Gastroesophageal sphincter (tissue), 4 donors: ENCODE measurements around the gene ZNF219. TPM values are rescaled to one million over a fixed set of nuclear protein-coding genes. Genes with fewer than 3 reads are reported as not detected.

Experiments used
- ATAC-seq: fragments of 150-250 bp; one replicate; pipeline ENCODE4 v1.9.1; 2016; ENCODE audit warnings: mild to moderate bottlenecking, moderate library complexity
- H3K27ac ChIP-seq, 4 donors: fragments of 200-600 bp; sonication (generic) in 3 of 4; 1 replicate in 3 of 4; 2 replicates in 1 of 4; pipeline ENCODE4 v1.5.1; 2016 to 2019
- H3K27me3 ChIP-seq: fragments of 200-600 bp; sonication (generic); one replicate; pipeline ENCODE4 v1.5.1; 2019
- H3K36me3 ChIP-seq, 2 donors: fragments of 200-600 bp; sonication (generic); one replicate each; pipeline ENCODE4 v1.5.1; 2019; ENCODE audit warnings: control low read depth in 1 of 2
- H3K4me1 ChIP-seq, 3 donors: fragments of 200-600 bp; sonication (generic); 1 replicate in 2 of 3; 2 replicates in 1 of 3; pipeline ENCODE4 v1.5.1; 2016 to 2019; ENCODE audit warnings: control low read depth in 2 of 3
- H3K4me3 ChIP-seq, 2 donors: fragments of 200-600 bp; sonication (generic); one replicate each; pipeline ENCODE4 v1.5.1; 2019; ENCODE audit warnings: mild to moderate bottlenecking in 1 of 2, moderate library complexity in 1 of 2
- H3K9me3 ChIP-seq, 3 donors: fragments of 200-600 bp; sonication (generic); one replicate each; pipeline ENCODE4 v1.5.1; 2017 to 2019; ENCODE audit warnings: control low read depth in 2 of 3
- CTCF ChIP-seq, 4 experiments: fragments of 200-600 bp in 2 of 4; fragments of 450-650 bp in 2 of 4; sonication (generic) in 1 of 4; IDR thresholded peaks; one replicate each; pipeline ENCODE4 v1.5.1; 2017 to 2019; ENCODE audit warnings: antibody characterized with exemption in 4 of 4, mild to moderate bottlenecking in 2 of 4, moderate library complexity in 2 of 4
- EP300 ChIP-seq: sonication (generic); formaldehyde crosslinking; IDR thresholded peaks from one replicate; pipeline ENCODE4 v1.6.1; 2017; ENCODE audit warnings: antibody characterized with exemption, mild to moderate bottlenecking
- POLR2A ChIP-seq, 2 donors: fragments of 450-650 bp; IDR thresholded peaks; one replicate each; pipeline ENCODE4 v1.6.1; 2017; ENCODE audit warnings: antibody characterized with exemption in 2 of 2, mild to moderate bottlenecking in 2 of 2, moderate library complexity in 1 of 2
- POLR2AphosphoS5 ChIP-seq: sonication (generic); formaldehyde crosslinking; IDR thresholded peaks from one replicate; pipeline ENCODE4 v1.6.1; 2017; ENCODE audit warnings: antibody characterized with exemption
- WGBS, 2 donors: methylation state at CpG; one replicate each; pipeline ENCODE4 v1.1.5; 2018; ENCODE audit warnings: low coverage in 1 of 2; 5-methylcytosine and 5-hydroxymethylcytosine counted together
- total RNA-seq, 4 donors: library from RNA; depleted of rRNA; stranded (reverse); fragments of >200 nt; gene quantifications; one replicate each; pipeline ENCODE4 v1.1.0, GENCODE V29; 2016

ZNF219 gene
- total RNA-seq, 4 donors from 2014 or later: 42.5 to 112 (median 77.4) TPM

GRCh38 chr14:21093769-21094681 lies 4.4 kb downstream of the ZNF219 start:
- Histone ChIP-seq H3K4me1 (peaks cover 0 to 66% (median 17%) of the 10 kb centered on the region in 3 donors), H3K27ac (peak overlapping the region in 3 of 4 donors; percentile 1 to 32 (median 10)), H3K27me3 (no peaks in the 10 kb centered on the region), H3K9me3 (no peaks in the 10 kb centered on the region), H3K4me3 (no peak overlapping the region), H3K36me3 (peaks cover 0 to 43% of the 10 kb centered on the region in 2 donors)
- no peak for ATAC-seq
- WGBS, 2 donors: 34 to 36% methylated on average over 3 to 5 of the region's 7 CpGs
- TF ChIP-seq CTCF (IDR thresholded peaks at IDR 0.05) (peak in 1 of 4 experiments; percentile 10), EP300 (no peak), POLR2A (IDR thresholded peaks at IDR 0.05) (no peak), POLR2AphosphoS5 (no peak)

- WGBS, 2 donors: 50% methylated on average over 3 to 4 of the region's 36 CpGs
- no peak for ATAC-seq
- Histone ChIP-seq H3K4me3 (no peak overlapping the region), H3K27ac (peak overlapping the region in 1 of 4 donors; percentile 59), H3K9me3 (no peaks in the 10 kb centered on the region), H3K4me1 (peaks cover 0 to 64% (median 17%) of the 10 kb centered on the region in 3 donors), H3K27me3 (no peaks in the 10 kb centered on the region), H3K36me3 (peaks cover 0 to 53% of the 10 kb centered on the region in 2 donors)
- TF ChIP-seq CTCF (IDR thresholded peaks at IDR 0.05) (no peak), POLR2AphosphoS5 (no peak), EP300 (no peak), POLR2A (IDR thresholded peaks at IDR 0.05) (no peak)
These were observed 5.4 kb downstream of the ZNF219 start for GRCh38 chr14:21093018-21093417.

GRCh38 chr14:21092273-21093011 lies 6.0 kb downstream of the ZNF219 start:
- TF ChIP-seq CTCF (IDR thresholded peaks at IDR 0.05) (peak; percentile 100), POLR2AphosphoS5 (peak; percentile 49), EP300 (no peak)
- peaks cover 0 to 65% (median 16%) of the 10 kb centered on the region in 3 donors for H3K4me1 ChIP-seq
- peak overlapping the region in 3 of 4 donors; percentile 59 for H3K27ac ChIP-seq
- no peaks in the 10 kb centered on the region for H3K9me3 ChIP-seq
- peaks cover 0 to 59% of the 10 kb centered on the region in 2 donors for H3K36me3 ChIP-seq
- no peak overlapping the region for H3K4me3 ChIP-seq
- peak; percentile 84 for ATAC-seq
- no peaks in the 10 kb centered on the region for H3K27me3 ChIP-seq
- WGBS, 2 donors: 53% methylated on average over 3 of the region's 59 CpGs; no CpG with 5 or more reads in 1 of the 2 donors

- no peak overlapping the region for H3K4me3 ChIP-seq
- peak overlapping the region in 3 of 4 donors; percentile 59 for H3K27ac ChIP-seq
- no CpG with 5 or more reads among the region's 42 CpGs for WGBS, 2 donors
- ATAC-seq: no peak
- H3K4me1 ChIP-seq: peaks cover 0 to 65% (median 15%) of the 10 kb centered on the region in 3 donors
- H3K27me3 ChIP-seq: no peaks in the 10 kb centered on the region
- H3K36me3 ChIP-seq: peaks cover 0 to 64% of the 10 kb centered on the region in 2 donors
- TF ChIP-seq POLR2A (IDR thresholded peaks at IDR 0.05) (no peak), POLR2AphosphoS5 (no peak), CTCF (IDR thresholded peaks at IDR 0.05) (no peak), EP300 (no peak)
- H3K9me3 ChIP-seq: no peaks in the 10 kb centered on the region
These were observed 6.6 kb downstream of the ZNF219 start for GRCh38 chr14:21091821-21092272.
